ENCODE data around the gene SPTLC3. TPM values are rescaled to one million over a fixed set of nuclear protein-coding genes. Genes with fewer than 3 reads are reported as not detected.

Gene SPTLC3
- total RNA-seq, 1 experiment from 2014 or later = 0.03 TPM

- H3K36me3 ChIP-seq (ENCODE audit: control insufficient read depth, insufficient read depth, low read length) = no peaks in the 10 kb centered on the region
- ATAC-seq (no peak), DNase-seq (ENCODE audit: low read depth, low spot score) (no peak)
- POLR2A ChIA-PET = no interaction called here
- intact Hi-C loops (cut with micrococcal nuclease; ENCODE audit: unreplicated experiment) = no loop called here
- no peak overlapping the region for H3K4me3 ChIP-seq (ENCODE audit: low read depth in 2 of 2, low read length in 2 of 2)
- H3K4me1 ChIP-seq (ENCODE audit: control insufficient read depth, insufficient read depth, low read length) = no peaks in the 10 kb centered on the region
- TF ChIP-seq POLR2AphosphoS5 (IDR thresholded peaks at IDR 0.05; ENCODE audit: low read depth, low read length) (no peak), REST (IDR thresholded peaks at IDR 0.05; ENCODE audit: insufficient read depth in 1 of 2, low read depth in 2 of 2, low read length in 1 of 2) (no peak), TCF7L2 (IDR thresholded peaks at IDR 0.05; ENCODE audit: low read depth, low read length) (no peak), CTCF (IDR thresholded peaks at IDR 0.05) (no peak), SIN3A (IDR thresholded peaks at IDR 0.05; ENCODE audit: borderline replicate concordance, insufficient read depth, low read depth, low read length) (no peak)
- in situ Hi-C loops (cut with HindIII; ENCODE audit: low pct_unique_long_range_greater_than_20kb, low sequenced_read_pairs) = no loop called here
- H3K27ac ChIP-seq (ENCODE audit: low read length) = no peak overlapping the region
- BruUV-seq (replicated peaks) = no TSS peak
- no peaks in the 10 kb centered on the region for H3K27me3 ChIP-seq (ENCODE audit: control insufficient read depth, insufficient read depth, low read length)
- CTCF ChIA-PET = no interaction called here
- H3K9me3 ChIP-seq (ENCODE audit: control insufficient read depth, insufficient read depth, low read depth, low read length) = no peaks in the 10 kb centered on the region
Measured at GRCh38 chr20:13060327-13060726, 51.6 kb downstream of the SPTLC3 start.

GRCh38 chr20:13061381-13061780 is 52.6 kb downstream of the SPTLC3 start:
- Histone ChIP-seq H3K36me3 (ENCODE audit: control insufficient read depth, insufficient read depth, low read length) (no peaks in the 10 kb centered on the region), H3K27me3 (ENCODE audit: control insufficient read depth, insufficient read depth, low read length) (no peaks in the 10 kb centered on the region), H3K27ac (ENCODE audit: low read length) (no peak overlapping the region), H3K9me3 (ENCODE audit: control insufficient read depth, insufficient read depth, low read depth, low read length) (no peaks in the 10 kb centered on the region), H3K4me1 (ENCODE audit: control insufficient read depth, insufficient read depth, low read length) (no peaks in the 10 kb centered on the region), H3K4me3 (ENCODE audit: low read depth in 2 of 2, low read length in 2 of 2) (no peak overlapping the region)
- BruUV-seq (replicated peaks) = no TSS peak
- intact Hi-C loops (cut with micrococcal nuclease; ENCODE audit: unreplicated experiment) (no loop called here), in situ Hi-C loops (cut with HindIII; ENCODE audit: low pct_unique_long_range_greater_than_20kb, low sequenced_read_pairs) (no loop called here)
- CTCF ChIA-PET = no interaction called here
- no peak for TF ChIP-seq POLR2AphosphoS5 (IDR thresholded peaks at IDR 0.05; ENCODE audit: low read depth, low read length)
- no peak for TF ChIP-seq TCF7L2 (IDR thresholded peaks at IDR 0.05; ENCODE audit: low read depth, low read length)
- TF ChIP-seq SIN3A (IDR thresholded peaks at IDR 0.05; ENCODE audit: borderline replicate concordance, insufficient read depth, low read depth, low read length) = no peak
- TF ChIP-seq CTCF (IDR thresholded peaks at IDR 0.05) = no peak
- TF ChIP-seq REST (IDR thresholded peaks at IDR 0.05; ENCODE audit: insufficient read depth in 1 of 2, low read depth in 2 of 2, low read length in 1 of 2) = no peak
- DNase-seq (ENCODE audit: low read depth, low spot score) (no peak), ATAC-seq (no peak)
- POLR2A ChIA-PET = no interaction called here
